ENCODE data around the gene GRAMD1B. TPM values are rescaled to one million over a fixed set of nuclear protein-coding genes. Genes with fewer than 3 reads are reported as not detected.

Gene GRAMD1B
- total RNA-seq, 1 donor from 2014 or later, result 8.8 TPM

DNA sequence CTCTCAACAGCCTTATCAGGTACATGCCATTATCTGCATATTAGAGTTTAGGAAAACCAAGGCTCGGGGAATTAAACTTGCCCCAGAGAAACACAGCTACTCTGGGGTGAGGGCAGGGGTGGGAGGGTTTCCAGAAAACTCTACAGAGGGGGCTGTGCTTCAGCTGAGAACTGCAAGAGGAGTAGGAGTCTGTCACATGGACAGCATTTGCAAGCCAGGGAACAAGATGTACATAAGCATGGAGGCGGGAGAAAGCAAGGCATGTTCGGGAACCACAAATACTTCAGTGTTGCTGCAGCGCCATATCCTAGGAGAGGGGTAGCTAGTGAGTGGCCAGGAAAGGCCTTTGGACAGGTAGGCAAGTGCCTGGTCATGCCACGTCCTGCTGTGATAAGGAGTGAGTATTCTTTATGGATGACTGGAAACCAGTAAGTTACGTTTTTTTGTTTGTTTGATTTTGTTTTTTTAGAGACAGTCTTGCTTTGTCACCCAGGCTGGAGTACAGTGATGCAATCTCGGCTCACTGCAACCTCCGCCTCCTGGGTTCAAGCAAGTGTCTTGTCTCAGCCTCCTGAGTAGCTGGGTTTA is 57.2 kb downstream of the GRAMD1B start:
- H3K4me3 ChIP-seq (ENCODE audit: low read depth, low read length), result no peak overlapping the region
- TF ChIP-seq, protein P1, sequence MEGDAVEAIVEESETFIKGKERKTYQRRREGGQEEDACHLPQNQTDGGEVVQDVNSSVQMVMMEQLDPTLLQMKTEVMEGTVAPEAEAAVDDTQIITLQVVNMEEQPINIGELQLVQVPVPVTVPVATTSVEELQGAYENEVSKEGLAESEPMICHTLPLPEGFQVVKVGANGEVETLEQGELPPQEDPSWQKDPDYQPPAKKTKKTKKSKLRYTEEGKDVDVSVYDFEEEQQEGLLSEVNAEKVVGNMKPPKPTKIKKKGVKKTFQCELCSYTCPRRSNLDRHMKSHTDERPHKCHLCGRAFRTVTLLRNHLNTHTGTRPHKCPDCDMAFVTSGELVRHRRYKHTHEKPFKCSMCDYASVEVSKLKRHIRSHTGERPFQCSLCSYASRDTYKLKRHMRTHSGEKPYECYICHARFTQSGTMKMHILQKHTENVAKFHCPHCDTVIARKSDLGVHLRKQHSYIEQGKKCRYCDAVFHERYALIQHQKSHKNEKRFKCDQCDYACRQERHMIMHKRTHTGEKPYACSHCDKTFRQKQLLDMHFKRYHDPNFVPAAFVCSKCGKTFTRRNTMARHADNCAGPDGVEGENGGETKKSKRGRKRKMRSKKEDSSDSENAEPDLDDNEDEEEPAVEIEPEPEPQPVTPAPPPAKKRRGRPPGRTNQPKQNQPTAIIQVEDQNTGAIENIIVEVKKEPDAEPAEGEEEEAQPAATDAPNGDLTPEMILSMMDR (IDR thresholded peaks at IDR 0.05; ENCODE audit: insufficient read depth, low read length, poor library complexity, severe bottlenecking), result no peak
- no peaks in the 10 kb centered on the region for H3K36me3 ChIP-seq (ENCODE audit: control insufficient read depth, insufficient read depth, low read length)
- H3K27me3 ChIP-seq (ENCODE audit: control insufficient read depth, insufficient read depth, low read length), result no peaks in the 10 kb centered on the region
- no peak for DNase-seq (ENCODE audit: low read depth)

DNA sequence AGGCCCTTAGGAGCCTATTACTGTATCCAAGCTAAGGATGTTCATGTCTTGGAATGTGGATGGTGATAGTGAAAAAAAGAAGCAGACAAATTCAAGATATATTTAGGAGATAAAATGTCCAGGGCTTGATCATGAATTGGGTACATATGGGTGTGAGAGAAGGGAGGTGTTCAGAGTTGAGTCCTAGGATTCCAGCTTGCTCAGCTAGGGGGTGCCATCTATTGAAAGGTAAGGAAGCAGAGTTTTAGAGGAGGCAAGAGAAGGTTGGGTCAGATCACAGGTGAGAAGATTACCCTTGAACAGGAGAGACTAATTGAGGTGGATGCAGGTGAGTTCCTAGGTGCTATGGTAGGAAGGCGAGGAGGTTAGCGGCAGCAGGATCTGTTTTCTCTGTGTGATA is 60.5 kb downstream of the GRAMD1B start:
- TF ChIP-seq, protein P1 (IDR thresholded peaks at IDR 0.05; ENCODE audit: insufficient read depth, low read length, poor library complexity, severe bottlenecking), result no peak
- no peaks in the 10 kb centered on the region for H3K27me3 ChIP-seq (ENCODE audit: control insufficient read depth, insufficient read depth, low read length)

DNA sequence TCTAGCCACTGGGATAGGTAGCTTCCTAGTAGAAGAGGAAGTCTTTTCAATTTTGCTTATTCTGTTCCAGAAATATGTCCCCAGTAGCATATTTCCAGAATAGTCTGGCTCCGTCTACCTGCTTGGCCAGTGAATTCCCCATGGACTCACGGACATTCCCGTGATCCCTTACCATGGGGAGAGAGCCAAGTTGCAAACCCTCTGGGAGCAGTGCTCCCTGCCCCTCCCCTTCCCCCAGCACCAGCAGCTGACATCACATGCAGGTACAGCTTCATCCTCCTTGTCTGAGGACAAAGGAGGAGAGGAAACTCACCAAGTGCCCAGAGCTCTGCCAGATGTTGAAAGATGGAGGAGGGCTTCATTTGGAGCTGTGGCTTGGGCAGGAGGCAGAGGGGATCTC is 61.2 kb downstream of the GRAMD1B start:
- TF ChIP-seq, protein P1 (IDR thresholded peaks at IDR 0.05; ENCODE audit: insufficient read depth, low read length, poor library complexity, severe bottlenecking), result no peak
- no peak for DNase-seq (ENCODE audit: low read depth)
- Histone ChIP-seq H3K36me3 (ENCODE audit: control insufficient read depth, insufficient read depth, low read length) (no peaks in the 10 kb centered on the region), H3K4me3 (ENCODE audit: low read depth, low read length) (no peak overlapping the region), H3K27me3 (ENCODE audit: control insufficient read depth, insufficient read depth, low read length) (no peaks in the 10 kb centered on the region)

More for the DNA sequence above, 60.5 kb downstream of the GRAMD1B start:
- Histone ChIP-seq H3K4me3 (ENCODE audit: low read depth, low read length) (no peak overlapping the region), H3K36me3 (ENCODE audit: control insufficient read depth, insufficient read depth, low read length) (no peaks in the 10 kb centered on the region)
- no peak for DNase-seq (ENCODE audit: low read depth)

DNA sequence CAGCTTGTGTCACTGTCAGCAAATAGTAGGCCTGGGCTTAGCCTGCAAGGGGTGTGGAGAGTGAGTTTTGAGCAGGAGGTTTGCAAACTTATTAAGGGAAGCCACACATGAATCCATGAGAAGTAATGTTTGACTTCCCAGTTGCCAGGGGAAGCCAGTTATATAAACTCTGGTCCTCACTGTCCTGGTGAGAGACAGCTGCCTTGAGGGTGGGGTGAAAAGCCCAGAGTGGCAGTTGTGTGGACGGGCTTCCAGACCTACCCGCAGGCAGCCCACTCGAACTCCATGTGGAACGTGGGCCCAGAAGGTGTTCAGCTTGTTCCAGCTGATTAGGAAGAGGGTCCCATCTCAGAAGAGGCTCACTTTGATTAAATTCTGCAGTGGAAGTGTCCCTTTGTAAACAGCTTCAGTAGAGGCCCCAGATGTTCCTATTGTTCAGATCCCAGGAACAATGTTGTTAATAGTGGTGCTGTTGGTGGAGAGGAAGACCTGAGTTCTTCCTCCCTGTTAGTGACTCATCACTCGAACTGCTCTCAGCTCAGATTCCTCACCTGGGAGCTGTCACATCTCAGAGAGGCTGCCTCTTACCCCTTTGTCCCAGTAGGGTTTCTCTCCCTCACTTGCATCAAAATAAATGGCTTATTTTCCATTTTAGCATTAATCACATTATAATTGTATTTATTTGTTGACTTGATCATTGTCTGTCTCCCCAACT is 63.4 kb downstream of the GRAMD1B start:
- DNase-seq (ENCODE audit: low read depth), result no peak
- Histone ChIP-seq H3K4me3 (ENCODE audit: low read depth, low read length) (no peak overlapping the region), H3K36me3 (ENCODE audit: control insufficient read depth, insufficient read depth, low read length) (no peaks in the 10 kb centered on the region), H3K27me3 (ENCODE audit: control insufficient read depth, insufficient read depth, low read length) (no peaks in the 10 kb centered on the region)
- TF ChIP-seq, protein P1 (IDR thresholded peaks at IDR 0.05; ENCODE audit: insufficient read depth, low read length, poor library complexity, severe bottlenecking), result no peak

DNA sequence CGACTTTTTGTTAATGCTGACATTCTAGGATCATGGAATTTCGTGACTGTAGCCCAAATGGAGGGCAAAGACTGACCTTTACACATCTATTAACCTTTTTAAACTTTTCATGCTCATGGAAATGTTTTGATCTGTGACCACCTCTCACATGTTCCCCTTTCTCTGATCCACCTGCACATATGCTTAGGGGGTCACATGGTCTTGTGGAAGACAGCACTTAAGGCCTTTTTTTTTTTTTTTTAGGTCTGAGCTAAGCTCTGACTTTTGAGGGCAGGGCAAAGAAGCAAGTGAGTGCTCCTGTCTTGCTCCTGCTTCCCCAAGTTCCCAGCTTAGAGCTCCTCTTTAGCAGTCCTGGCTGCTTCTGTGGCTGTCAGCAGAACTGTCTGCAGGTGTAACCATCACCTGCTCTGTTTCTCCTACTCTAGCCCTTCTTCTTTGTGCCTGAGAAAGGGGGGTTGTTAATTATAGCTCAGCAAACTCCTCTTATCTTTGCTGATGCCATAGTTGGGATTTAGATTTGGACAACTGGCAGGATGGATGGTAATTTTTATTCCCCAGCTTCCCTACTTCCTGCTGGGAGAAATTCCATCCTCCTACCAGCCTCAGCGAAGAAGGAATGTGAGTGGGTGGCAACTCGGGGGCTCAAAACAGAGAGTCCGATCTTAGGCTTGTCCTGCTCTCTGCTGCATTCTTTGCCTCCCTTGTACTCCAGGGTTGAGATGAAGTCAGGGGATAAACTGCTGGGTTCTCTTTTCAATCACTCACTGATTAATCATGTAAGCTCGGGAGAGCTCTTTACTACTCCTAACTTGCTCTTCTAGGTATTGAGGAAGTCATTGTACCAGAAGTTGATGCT is 64.4 kb downstream of the GRAMD1B start:
- DNase-seq (ENCODE audit: low read depth), result no peak
- Histone ChIP-seq H3K4me3 (ENCODE audit: low read depth, low read length) (no peak overlapping the region), H3K36me3 (ENCODE audit: control insufficient read depth, insufficient read depth, low read length) (no peaks in the 10 kb centered on the region), H3K27me3 (ENCODE audit: control insufficient read depth, insufficient read depth, low read length) (no peaks in the 10 kb centered on the region)
- TF ChIP-seq, protein P1 (IDR thresholded peaks at IDR 0.05; ENCODE audit: insufficient read depth, low read length, poor library complexity, severe bottlenecking), result no peak
